ENCODE data around the gene MICAL3.

MICAL3 gene

DNA sequence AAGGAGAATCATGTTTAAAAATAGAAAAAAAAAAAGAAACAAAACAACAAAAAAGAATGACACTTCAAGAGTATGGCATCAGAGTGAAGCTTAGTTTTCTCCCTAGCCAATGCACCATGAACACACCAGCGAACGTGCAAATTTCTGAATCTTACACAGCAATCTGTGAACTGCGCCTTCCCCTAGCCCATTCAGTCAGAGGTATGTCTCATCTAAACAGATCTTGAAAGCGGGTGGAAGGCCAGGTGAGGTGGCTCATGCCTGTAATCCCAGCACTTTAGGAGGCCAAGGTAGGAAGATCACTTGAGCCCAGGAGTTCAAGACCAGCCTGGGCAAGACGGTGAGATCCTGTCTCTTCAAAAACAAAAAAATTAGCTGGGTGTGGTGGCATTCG is 113.1 kb downstream of the MICAL3 start:
- DNase-seq (ENCODE audit: low read depth), result no peak

DNA sequence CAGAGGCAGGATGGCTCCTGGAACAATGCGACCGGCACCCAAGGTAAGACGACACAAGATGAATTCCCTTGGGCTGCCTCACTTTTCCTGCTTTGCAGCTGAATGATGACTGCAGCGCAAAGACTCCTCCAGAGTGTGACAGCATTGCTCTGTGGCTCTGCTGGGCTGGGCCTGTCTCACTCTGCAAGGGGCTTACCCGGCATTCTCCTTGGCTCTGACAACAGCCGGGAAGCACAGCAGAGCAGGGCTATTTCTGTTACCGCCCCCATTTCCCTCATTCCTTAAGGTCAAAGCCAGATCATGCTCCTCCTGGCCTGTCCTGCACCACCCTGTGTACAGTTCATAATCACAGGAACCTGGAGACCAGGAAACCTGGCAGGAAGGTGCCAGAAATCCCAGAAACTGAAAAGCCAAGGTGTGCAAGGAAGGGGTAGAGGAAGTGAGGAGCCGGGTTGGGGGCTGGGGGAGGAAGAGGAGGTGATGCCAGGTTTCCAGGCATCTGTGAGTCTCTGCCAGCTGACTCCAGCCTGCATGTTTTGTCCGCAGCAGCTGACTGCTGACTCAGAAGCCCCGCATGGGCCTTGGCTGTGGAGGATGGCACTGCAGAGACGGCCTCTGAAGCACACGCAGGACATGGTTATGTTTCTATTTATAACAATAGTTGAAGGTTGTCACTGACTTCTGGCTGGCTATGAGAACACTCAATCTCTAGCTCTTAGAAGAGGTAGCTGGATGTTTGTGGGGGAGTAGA is 113.6 kb downstream of the MICAL3 start:
- no peak for DNase-seq (ENCODE audit: low read depth)

DNA sequence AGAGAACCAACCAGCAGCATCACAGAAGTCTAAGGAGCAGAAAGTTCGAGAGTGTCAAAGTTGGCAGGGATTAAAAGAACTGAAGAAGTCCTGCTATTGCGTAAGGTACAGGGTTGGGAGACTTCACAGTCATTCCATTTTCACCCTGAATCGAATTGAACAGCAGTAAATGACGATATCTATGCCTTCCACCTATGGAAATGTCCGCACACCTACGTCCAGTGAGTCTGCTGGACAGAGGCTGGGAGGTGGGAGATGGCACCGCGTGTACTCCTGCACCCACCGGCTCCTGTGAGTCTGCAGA is 116.7 kb downstream of the MICAL3 start:
- DNase-seq (ENCODE audit: low read depth), result no peak

DNA sequence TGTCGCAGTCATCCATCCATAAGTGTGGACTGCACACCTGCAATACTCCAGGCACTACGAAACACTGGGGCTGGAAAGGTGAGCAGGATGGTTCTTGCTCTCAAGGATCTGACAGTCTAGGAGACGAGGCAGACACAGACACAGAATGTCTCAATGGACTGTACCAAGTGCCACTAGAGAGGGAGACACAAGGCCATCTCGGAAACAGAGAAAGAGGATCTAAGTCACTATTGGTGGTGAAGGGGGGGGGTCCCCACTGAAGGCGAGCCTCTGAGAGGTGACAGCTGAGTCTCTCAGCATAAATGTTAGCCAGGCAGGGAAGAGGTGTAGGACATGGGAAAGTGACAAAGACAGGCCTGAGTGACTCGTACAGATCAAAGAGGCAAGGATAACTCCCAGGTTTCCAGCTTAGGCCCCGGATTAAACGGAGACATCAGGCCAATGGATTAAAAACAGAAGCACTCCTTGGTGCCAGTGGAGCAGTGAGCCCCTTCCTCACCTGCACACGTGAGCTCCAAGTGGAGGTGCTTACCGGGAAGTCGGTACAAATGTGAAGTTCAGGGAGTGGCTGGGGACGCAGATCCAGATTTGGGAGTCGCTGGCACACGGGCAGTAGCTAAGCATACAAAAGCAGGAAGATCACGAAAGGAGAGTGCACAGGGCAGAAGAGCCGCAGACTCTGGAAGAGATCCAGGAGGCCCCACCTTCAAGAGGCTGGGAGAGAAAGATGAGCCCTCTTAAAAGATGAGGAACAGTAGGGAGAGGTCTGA is 117.2 kb downstream of the MICAL3 start:
- DNase-seq (ENCODE audit: low read depth), result no peak

DNA sequence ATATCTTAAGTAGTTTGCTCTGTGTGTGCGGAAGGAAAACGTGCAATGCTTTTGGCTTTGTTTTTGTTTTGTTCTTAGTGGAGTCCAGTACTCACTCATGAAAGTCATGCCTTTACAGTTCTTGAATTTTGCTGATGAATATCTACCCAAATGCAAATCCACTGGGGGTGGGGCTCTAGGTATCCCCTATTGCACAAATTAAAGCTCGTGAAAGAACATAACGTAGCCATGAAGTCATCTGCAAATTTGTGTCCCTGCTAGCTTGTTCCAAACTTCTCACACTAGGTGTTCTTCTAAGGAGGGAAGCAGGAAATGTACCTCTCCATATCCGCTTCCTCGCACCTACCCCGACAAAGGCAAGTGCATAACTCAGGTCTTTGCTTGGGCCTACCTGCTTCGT is 118.9 kb downstream of the MICAL3 start:
- DNase-seq (ENCODE audit: low read depth), result no peak

DNA sequence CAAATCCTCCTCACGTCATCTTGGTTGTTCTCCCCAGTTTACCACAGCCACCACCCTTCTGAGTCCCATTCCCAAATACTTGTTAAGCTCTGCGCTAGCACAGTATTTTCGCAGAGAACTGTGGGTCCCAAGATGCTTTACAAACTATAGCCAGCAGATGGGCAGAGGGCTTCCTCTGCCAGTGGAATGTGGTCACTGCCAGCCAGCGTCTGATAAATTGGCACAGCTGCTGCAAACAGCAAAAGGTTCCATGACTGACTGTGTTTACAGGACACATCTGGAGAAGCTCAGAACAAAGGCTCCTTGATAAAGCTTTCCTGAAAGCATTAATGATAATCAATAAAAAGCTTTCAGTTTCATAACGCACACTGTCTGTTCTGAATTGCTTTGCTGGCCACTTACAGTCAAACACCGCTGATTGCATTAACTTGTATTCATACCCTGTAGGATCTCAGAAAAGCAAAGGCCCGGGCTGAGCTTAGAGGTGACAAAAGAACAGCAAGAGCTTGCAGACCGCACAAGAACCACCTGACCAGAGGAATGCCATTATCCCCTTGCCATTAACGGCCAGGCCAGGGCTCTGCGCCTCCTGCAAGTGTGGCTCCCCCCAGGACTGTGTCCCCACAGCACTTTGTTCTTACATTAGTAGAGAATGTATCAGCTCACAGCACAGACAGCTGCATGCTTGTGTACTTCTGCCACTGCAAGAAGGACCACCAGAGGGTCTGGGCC is 120.6 kb downstream of the MICAL3 start:
- DNase-seq (ENCODE audit: low read depth), result no peak

DNA sequence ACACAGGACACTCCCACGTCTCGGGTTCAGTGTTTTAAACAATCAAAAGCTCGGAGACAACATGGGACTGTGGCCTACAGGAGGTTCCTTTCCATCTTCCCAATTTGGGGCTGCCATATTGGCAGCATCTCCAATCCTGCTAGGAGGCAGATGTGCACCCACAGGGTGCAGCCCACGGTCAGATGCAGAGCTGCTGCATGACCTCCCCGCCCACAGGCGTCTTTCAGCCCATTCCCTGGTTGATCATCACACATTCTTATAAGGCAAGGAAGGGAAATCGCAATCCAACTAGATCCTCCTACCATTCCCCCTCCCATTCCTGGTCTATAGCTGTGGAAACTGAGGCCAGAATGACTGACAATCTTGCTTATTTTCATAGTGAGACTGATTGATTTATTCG is 121.4 kb downstream of the MICAL3 start:
- no peak for DNase-seq (ENCODE audit: low read depth)

DNA sequence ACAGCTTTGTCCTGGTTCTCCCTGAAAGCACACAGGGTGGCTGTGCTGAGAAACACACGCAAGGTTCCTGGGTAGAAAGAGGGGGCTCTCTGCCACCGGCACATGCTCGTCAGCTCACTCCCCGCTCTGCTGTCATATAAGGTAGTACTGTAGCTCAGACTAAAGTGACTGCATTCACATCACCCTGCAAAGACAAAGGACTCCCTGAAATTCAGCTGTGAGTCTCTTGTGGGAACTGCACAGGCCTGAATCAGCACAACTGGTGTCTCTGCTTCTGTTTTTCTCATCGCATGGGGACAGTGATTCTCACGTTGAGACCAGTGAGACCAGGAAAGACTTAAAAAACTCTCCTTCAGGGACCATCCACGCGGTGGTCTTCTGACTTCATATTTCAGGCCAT is 126.0 kb downstream of the MICAL3 start:
- DNase-seq (ENCODE audit: low read depth), result no peak

DNA sequence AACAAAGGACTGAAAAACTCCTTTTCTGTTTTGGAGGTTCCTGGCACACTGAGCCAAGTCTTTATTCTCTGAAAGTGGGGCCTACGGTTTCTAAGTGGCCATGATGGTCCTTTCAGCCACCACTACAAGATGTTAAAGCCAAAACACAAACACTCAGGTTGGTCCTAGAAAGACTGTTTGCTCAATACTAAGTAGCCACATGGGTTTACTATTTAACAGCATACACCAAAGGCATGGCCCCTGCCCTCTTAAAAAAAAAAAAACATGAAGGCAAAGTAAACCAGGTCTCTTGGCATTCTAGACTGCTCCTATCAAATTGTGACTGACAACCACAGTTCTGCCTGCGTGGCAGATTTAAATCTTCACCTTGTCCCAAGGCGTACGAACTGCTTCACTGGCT is 126.5 kb downstream of the MICAL3 start:
- no peak for DNase-seq (ENCODE audit: low read depth)

DNA sequence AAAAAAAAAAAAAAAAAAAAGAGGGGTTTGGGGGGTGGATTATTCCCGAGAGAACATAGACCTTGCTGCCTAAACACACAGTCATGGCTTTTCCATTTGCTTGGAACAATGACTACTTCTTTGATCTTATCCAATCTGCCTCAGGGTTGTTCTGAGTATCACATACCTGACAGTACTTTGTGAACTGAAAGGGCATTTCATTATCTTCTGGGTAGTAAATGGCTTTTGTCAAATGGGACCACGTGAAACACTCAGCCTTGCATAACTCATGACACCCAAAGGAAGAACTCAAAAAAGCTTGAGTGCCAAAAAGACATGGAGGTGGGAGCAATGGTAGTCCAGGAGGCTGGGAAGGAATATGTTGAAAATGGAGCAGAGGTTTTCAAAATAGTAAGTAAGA is 126.9 kb downstream of the MICAL3 start:
- no peak for DNase-seq (ENCODE audit: low read depth)

DNA sequence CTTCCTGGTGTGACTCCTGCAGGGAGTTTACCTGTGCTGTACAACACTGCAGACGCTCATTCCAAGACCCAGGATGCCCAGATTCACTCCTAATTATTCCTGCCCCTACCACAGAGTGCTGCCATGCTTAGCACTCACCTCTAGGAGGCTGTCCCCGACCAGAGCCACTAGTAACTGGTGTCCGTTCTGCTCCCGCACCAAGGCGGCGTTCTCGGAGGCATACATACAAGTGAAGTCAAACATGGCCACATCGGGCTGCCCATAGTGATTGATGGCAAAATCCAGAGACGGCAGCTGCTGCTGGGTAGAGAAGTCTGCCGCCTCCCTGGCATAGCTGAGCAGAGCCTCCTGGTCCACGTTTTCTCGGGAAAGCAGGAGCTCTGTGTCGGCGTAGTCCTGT is 127.8 kb downstream of the MICAL3 start:
- no peak for DNase-seq (ENCODE audit: low read depth)

DNA sequence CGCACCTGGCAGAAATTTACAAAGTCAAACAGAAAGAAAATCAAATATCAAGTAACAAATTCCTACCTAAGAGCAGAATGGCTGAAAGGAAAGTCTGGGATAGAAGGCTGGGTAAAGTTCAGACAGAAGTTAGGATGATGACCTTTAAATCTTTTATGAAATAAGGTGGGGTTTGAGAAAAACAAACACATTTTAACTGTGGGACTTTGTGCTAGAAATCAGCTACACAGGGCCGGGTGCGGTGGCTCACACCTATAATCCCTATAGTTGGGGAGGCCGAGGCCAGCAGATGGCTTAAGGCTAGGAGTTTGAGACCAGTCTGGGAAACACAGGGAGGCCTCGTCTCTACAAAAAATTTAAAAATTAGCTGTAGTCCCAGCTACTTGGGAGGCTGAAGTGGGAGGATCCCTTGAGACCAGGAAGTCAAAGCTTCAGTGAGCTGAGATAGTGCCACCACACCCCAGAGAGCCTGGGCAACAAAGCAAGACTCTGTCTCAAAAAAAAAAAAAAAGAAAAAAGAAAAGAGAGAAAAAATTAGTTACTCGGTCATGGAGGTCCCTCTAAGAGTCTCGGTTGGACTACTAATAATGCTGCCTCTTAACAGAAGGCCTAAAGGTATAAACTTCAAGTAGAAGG is 130.3 kb downstream of the MICAL3 start:
- no peak for DNase-seq (ENCODE audit: low read depth)

DNA sequence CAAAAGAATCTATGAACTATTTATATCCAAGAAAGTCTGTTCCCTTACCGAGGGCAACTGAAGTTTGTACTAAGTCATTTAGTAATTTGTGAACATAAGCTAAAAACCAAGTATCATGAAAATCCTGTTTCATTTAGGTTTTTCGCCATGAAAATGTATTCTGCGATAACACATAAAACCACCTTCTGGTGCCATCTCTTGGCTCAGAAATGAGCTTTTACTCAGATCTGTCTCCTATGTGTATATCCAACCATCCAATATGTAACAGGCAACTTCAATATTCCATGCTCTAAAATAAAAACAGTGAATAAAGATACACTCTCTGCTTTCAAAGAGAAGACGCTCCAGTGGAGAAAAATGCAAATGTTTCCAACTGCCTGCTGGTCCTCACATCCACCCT is 132.0 kb downstream of the MICAL3 start:
- DNase-seq (ENCODE audit: low read depth), result no peak

DNA sequence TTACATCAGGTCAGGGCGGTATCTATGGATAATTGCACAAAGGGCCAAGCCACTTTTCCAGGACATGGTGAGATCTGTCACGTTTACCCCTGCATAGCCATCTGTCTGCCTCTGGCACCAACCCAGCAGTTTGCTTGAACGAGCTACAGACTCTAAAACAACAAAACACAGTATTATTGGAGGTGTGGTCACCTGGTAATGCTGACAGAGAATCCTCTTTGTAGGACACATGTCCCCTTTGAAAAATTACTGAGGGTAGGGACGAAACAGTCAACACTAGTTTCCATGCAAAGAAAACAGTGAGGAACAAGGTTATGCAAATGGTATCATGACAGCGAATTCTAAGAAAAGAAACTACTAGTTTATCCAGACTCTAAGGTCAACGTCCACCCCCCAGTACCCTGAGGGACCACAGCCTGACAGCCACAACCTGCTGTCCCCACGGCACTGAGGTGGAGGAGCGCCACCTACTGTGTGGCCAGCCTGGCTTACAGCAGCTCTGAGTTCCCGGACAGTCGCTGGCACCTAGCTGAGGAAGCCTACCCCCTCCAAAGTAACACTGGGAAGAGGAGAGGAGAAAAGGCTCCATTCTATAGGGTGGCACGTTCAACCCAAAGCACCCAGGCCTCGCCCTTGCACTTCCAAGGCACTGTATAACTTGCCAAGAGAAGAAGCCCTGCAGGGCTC is 132.7 kb downstream of the MICAL3 start:
- no peak for DNase-seq (ENCODE audit: low read depth)

DNA sequence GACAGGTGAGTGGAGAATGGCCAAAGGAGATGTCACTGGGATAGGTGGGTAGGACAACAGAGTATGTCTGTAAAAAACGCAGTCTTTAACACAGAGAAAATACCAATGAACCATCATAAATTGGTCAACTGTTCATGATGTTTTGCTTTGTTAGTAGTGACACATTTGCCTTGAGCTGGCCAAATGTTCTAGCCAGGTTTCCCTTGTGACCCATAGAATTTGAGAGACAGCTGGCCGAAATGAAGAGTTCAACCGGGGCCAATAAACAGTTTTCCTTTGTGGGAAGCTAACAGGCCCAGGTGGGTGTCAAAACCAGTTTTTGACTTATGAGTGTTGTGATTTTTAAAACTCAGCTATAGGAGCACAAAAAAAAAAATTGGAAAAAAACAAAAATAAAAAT is 133.5 kb downstream of the MICAL3 start:
- DNase-seq (ENCODE audit: low read depth), result no peak

DNA sequence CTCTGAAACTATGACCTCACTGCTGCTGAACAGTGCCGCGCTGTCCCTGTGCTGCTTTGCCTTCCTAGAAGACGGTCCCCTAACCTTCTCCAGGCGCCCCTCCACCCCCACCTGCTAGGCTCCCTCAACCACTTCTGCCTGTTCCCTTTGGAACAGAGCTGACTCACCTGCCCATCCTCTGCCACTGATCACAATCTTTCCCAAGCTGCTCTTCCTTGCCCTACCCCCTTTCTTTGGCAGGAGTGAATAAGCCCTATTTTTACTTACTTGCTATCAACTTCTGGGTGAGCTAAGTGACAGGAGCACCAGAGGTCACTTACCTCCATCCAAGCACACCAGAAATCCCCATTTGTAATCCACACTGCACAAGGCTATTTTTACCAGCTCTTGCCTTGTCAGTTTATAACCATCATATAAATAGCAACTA is 134.1 kb downstream of the MICAL3 start:
- no peak for DNase-seq (ENCODE audit: low read depth)

DNA sequence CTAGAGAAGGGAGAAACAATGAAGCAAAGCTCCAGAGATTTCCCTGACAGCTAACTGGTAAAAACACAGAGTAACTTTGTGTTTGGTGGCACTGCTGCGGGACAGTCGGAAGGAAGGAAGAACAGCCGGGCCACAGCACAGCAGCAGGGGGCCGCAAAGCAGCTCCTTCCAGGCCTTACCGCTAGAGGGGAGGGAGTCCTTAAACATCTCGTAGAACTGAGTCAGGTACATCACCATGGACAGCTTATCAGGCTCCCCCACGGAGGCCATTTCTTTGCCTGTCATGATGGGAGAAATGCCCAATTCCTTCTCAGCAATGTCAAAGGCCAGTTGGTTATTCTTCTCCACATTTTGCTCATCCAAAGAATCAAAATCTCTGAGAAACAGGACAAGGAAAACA is 135.5 kb downstream of the MICAL3 start:
- no peak for DNase-seq (ENCODE audit: low read depth)

DNA sequence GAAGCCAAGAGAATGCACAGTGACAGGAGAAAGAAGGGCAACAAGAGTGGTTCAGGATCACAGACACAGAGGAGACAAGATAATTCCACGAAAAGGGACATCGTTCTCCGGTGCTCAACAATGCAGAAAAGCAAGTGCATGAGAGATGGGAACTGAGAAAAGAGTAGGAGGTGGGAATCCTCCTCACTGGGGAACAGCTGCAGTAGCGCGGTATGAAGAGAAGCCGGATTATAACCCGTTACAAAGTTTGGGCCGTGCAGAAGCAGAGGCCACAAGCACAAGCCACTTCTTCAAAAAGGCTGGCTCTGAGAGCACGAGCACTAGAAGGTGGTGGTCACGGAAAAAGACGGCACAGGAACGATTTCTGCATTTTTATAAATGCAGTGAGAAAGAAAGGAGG is 135.9 kb downstream of the MICAL3 start:
- DNase-seq (ENCODE audit: low read depth), result no peak

DNA sequence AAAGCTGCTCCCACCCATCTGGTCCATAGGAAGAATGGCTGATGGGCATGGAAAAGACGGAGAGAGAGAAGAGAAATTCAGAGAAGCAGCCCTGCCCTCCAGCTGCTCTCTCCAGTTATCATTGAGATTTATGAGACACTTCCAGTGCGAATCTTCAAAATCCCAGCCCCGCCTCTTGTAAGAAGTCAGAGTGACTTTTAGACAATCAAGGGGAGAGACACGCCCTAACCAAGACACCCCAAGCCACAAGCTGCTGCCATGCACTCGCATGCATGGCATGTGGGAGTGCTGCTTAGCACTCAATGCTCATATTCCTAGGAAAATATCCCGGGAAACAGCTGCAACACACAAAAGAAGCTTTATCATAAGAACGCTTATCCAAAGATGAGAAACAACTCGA is 139.5 kb downstream of the MICAL3 start:
- no peak for DNase-seq (ENCODE audit: low read depth)

DNA sequence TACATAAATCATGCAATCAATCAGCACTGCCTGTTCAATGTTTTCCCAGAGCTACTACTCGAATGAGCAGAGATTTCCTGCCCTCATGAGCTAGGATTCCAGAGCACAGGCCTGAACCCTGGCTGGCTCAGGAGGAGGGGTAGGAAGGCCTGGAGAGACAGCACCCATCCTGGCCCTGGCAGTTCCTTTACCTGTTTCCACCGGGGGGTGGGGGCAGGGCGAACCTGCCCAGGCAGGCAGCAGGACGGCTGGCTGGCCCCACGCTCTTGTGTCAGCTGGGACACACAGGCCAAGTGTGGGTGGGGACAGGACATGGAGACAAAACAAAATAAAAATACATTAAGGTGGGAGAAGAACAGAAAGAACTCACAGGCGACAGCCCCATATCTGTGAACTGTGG is 140.3 kb downstream of the MICAL3 start:
- DNase-seq (ENCODE audit: low read depth), result no peak

DNA sequence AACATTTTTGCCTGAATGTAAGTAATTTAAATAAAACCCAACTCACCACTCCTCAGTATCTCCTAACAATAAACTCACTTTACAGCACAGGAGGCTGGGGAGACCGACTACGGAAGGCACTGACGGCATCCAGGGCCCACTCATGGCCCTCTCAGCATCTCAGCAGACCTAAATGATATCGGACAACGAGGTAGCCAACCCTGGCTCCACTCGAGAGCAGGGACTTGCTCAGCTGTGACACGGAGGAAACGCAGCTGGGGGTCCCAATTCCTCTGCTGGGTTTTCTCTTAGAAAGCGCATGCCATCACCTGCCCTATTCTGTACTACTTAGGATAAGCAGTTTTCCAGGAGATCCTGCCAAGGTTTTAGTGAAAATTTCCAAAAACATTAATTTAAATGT is 141.0 kb downstream of the MICAL3 start:
- DNase-seq (ENCODE audit: low read depth), result no peak

DNA sequence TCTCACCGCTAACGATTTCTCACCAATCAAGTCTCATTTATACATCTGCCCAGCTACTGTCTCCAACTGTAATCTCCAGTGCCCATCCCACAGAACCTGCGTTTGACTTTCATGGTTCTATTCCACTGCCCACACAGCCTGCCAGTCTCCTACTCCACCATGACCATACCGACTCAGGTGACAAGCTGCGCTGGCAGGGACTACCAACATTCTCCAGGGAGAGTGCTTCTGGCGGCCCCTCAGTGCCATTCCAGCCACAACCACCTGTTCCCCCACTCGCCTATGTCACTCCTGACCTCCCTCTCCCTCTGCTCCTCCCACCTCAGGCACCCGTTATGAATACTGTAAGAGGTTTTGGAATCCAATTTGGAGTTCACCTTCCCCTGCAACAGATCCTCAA is 141.6 kb downstream of the MICAL3 start:
- no peak for DNase-seq (ENCODE audit: low read depth)

All from stimulated activated CD8-positive, alpha-beta memory T cell treated with anti-CD3 and anti-CD28 coated beads, Interleukin-4, amount 100 ng/mL, for 24 hours (primary cell).